ENCODE data around the gene BAAT. TPM values are rescaled to one million over a fixed set of nuclear protein-coding genes. Genes with fewer than 3 reads are reported as not detected.

The BAAT gene
- total and polyA plus RNA-seq, 2 experiments from 2014 or later, result 0.19 TPM; not detected in 1

DNA sequence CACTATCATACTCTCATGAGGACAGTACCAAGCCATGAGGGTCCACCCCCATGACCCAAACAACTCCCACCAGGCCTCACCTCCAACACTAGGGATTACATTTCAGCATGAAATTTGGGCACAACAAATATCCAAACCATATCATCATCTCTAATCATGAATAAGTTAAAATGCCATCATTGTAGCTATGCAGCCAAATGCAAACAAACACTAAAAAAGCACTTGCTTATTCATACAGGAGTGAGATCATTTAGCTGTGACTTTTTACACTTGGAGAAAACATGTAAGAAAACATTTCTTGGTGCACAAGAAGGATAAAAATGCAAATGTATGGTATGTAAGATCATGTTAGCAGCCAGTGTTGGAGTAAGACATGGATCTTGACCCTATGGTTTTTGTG, 24.2 kb downstream of the BAAT start:
- no peaks in the 10 kb centered on the region for H3K36me3 ChIP-seq (ENCODE audit: low read depth)
- H2AFZ ChIP-seq, result no peak overlapping the region
- H3K9me3 ChIP-seq (ENCODE audit: low read depth), result no peaks in the 10 kb centered on the region
- no peak overlapping the region for H3K9ac ChIP-seq
- no peak for TF ChIP-seq EZH2 (IDR thresholded peaks at IDR 0.05; ENCODE audit: insufficient read depth, poor library complexity, severe bottlenecking)
- no peak for TF ChIP-seq EZH2phosphoT487 (IDR thresholded peaks at IDR 0.05; ENCODE audit: insufficient read depth, low read depth)
- no peak overlapping the region for H3K27ac ChIP-seq
- no peaks in the 10 kb centered on the region for H4K20me1 ChIP-seq (ENCODE audit: insufficient read depth)
- H3K9me2 ChIP-seq (ENCODE audit: insufficient read depth), result no peaks in the 10 kb centered on the region
- H3K4me2 ChIP-seq (ENCODE audit: unreplicated experiment), result no peak overlapping the region
- peaks cover 11% of the 10 kb centered on the region; the same call in 1 of the 2 replicates for H3F3A ChIP-seq (ENCODE audit: insufficient read depth)
- H3K27me3 ChIP-seq (replicated peaks; ENCODE audit: insufficient read depth), result no peaks in the 10 kb centered on the region
- H3K4me3 ChIP-seq, result no peak overlapping the region
- peaks cover 16% of the 10 kb centered on the region for H3K4me1 ChIP-seq (ENCODE audit: insufficient read depth)
- DNase-seq, result no peak
- in situ Hi-C loops (cut with MboI), result no loop called here
- no peaks in the 10 kb centered on the region for H3K79me2 ChIP-seq (ENCODE audit: insufficient read depth)

DNA sequence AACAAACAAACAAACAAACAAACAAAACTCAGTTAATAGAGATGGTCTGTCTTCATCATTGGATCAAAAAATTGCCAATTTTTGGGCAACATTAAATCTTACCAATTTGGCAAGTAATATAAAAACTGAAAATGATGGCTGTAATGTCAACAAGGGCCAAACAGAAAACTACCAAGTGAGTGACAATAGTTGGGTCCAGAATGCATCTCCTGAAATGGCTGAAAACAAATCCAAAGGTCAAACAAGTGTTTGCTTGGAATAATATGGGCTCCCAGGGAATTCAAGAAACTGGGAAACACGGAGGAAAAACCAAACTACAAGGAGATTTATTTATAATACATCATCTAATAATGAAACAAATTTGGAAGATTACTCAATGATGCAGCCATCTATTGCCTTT, 25.1 kb downstream of the BAAT start:
- no peak for DNase-seq
- Histone ChIP-seq H3K4me2 (ENCODE audit: unreplicated experiment) (no peak overlapping the region), H3K36me3 (ENCODE audit: low read depth) (no peaks in the 10 kb centered on the region), H3K27me3 (replicated peaks; ENCODE audit: insufficient read depth) (no peaks in the 10 kb centered on the region), H3K4me1 (ENCODE audit: insufficient read depth) (peaks cover 7% of the 10 kb centered on the region), H2AFZ (no peak overlapping the region), H3K27ac (no peak overlapping the region), H3K4me3 (no peak overlapping the region), H3K9ac (no peak overlapping the region), H3K9me3 (ENCODE audit: low read depth) (no peaks in the 10 kb centered on the region), H3K9me2 (ENCODE audit: insufficient read depth) (no peaks in the 10 kb centered on the region), H3K79me2 (ENCODE audit: insufficient read depth) (no peaks in the 10 kb centered on the region), H4K20me1 (ENCODE audit: insufficient read depth) (no peaks in the 10 kb centered on the region), H3F3A (ENCODE audit: insufficient read depth) (0 out of 2 replicates have a peak, but pooled peaks cover 4% of the 10 kb centered on the region)
- 20 to 26% methylated on average over 1 of the region's 1 CpG for WGBS, 2 experiments (ENCODE audit: low coverage in 1 of 2, low lambda C conversion rate in 2 of 2, missing lambda C conversion rate in 2 of 2)
- no peak for TF ChIP-seq EZH2 (IDR thresholded peaks at IDR 0.05; ENCODE audit: insufficient read depth, poor library complexity, severe bottlenecking)
- TF ChIP-seq EZH2phosphoT487 (IDR thresholded peaks at IDR 0.05; ENCODE audit: insufficient read depth, low read depth), result no peak
- in situ Hi-C loops (cut with MboI), result no loop called here

DNA sequence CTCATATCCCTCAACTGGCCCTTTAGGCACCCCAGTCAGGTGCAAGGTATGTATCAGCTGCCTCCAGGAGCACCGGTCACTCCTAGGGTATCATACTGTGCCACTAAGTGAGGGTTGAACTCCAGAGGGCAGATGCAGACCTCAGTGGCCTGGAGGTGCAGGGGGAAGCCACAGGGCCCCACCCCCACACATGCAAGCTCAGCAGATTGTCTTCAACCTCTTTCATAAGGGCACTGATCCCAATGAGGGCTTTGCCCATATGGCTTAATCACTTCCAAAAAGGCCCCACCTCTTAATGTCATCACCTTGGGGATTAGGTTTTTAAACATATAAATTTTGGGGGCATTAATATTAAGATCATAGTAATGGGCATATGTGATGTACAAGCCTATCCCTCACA, 28.2 kb downstream of the BAAT start:
- H3F3A ChIP-seq (ENCODE audit: insufficient read depth), result no peaks in the 10 kb centered on the region
- H3K27ac ChIP-seq, result no peak overlapping the region
- H3K4me1 ChIP-seq (ENCODE audit: insufficient read depth), result no peaks in the 10 kb centered on the region
- no peak for TF ChIP-seq EZH2phosphoT487 (IDR thresholded peaks at IDR 0.05; ENCODE audit: insufficient read depth, low read depth)
- no peak for TF ChIP-seq EZH2 (IDR thresholded peaks at IDR 0.05; ENCODE audit: insufficient read depth, poor library complexity, severe bottlenecking)
- H3K4me2 ChIP-seq (ENCODE audit: unreplicated experiment), result no peak overlapping the region
- 32 to 50% methylated on average over 1 of the region's 1 CpG for WGBS, 2 experiments (ENCODE audit: low coverage in 1 of 2, low lambda C conversion rate in 2 of 2, missing lambda C conversion rate in 2 of 2)
- no peaks in the 10 kb centered on the region for H3K36me3 ChIP-seq (ENCODE audit: low read depth)
- H3K9ac ChIP-seq, result no peak overlapping the region
- no peak overlapping the region for H2AFZ ChIP-seq
- H3K9me2 ChIP-seq (ENCODE audit: insufficient read depth), result no peaks in the 10 kb centered on the region
- H3K9me3 ChIP-seq (ENCODE audit: low read depth), result no peaks in the 10 kb centered on the region
- H3K79me2 ChIP-seq (ENCODE audit: insufficient read depth), result no peaks in the 10 kb centered on the region
- no peaks in the 10 kb centered on the region for H4K20me1 ChIP-seq (ENCODE audit: insufficient read depth)
- no peak overlapping the region for H3K4me3 ChIP-seq
- in situ Hi-C loops (cut with MboI), result no loop called here
- DNase-seq, result no peak
- no peaks in the 10 kb centered on the region for H3K27me3 ChIP-seq (replicated peaks; ENCODE audit: insufficient read depth)

DNA sequence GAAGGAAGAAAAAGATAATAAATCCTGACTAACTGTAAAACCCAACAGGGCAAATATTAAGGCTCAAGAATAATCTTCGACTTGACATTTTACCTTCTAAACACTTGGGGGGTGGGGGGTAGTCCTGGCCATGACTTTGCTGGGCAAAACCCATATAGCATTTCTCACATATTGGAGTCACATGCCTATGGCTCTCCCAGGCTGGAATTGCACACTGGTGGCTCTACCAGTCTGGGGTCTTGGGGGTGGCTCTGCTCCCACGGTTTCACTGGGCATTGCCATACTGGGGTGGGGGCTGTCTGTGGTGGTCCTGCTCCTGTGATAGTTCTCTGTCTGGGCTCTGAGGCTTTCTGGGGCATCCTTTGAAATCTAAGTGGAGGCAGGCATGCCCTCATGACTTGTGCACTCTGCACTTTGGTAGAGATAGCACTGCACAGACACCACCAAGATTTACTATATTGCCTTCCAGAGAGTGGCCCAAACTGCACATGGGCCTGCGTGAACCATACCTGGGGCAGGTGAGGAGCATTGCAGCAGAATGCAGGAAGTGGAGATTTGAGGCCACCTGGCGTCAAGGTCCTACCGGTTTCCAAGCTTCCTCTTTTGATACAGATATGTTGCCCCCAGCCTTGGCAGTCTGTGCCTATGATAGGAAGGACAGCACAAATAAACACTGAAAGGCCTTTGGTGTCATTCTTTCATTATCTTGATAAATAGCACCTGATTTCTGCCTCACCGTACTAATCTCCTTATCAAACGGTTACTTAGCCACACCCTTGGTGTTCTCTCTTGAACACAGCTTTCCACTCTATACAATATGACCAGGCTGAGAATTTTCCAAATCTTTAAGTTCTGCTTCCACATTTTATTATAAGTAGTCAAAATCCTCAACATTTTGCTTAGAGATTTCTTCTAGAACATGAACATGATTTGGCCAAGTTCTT, 29.8 kb downstream of the BAAT start:
- no peak overlapping the region for H3K9ac ChIP-seq
- no peaks in the 10 kb centered on the region for H3K4me1 ChIP-seq (ENCODE audit: insufficient read depth)
- TF ChIP-seq EZH2phosphoT487 (IDR thresholded peaks at IDR 0.05; ENCODE audit: insufficient read depth, low read depth) (no peak), EZH2 (IDR thresholded peaks at IDR 0.05; ENCODE audit: insufficient read depth, poor library complexity, severe bottlenecking) (no peak)
- H3F3A ChIP-seq (ENCODE audit: insufficient read depth), result no peaks in the 10 kb centered on the region
- no peak overlapping the region for H3K4me2 ChIP-seq (ENCODE audit: unreplicated experiment)
- H3K79me2 ChIP-seq (ENCODE audit: insufficient read depth), result no peaks in the 10 kb centered on the region
- DNase-seq, result no peak
- no peaks in the 10 kb centered on the region for H3K36me3 ChIP-seq (ENCODE audit: low read depth)
- H3K9me3 ChIP-seq (ENCODE audit: low read depth), result no peaks in the 10 kb centered on the region
- H3K9me2 ChIP-seq (ENCODE audit: insufficient read depth), result no peaks in the 10 kb centered on the region
- no peaks in the 10 kb centered on the region for H4K20me1 ChIP-seq (ENCODE audit: insufficient read depth)
- H3K27ac ChIP-seq, result no peak overlapping the region
- H3K27me3 ChIP-seq (replicated peaks; ENCODE audit: insufficient read depth), result no peaks in the 10 kb centered on the region
- WGBS, 2 experiments (ENCODE audit: low coverage in 1 of 2, low lambda C conversion rate in 2 of 2, missing lambda C conversion rate in 2 of 2), result 41 to 57% methylated on average over 7 of the region's 7 CpGs
- no peak overlapping the region for H2AFZ ChIP-seq
- in situ Hi-C loops (cut with MboI), result no loop called here
- H3K4me3 ChIP-seq, result no peak overlapping the region
